H1 (cell line): ENCODE data around the gene ODF4. TPM values are rescaled to one million over a fixed set of nuclear protein-coding genes. Genes with fewer than 3 reads are reported as not detected.
A peak's percentile ranks its signal among the peaks of the same experiment; 100 is the strongest.

Experiments
- ATF3 ChIP-seq: IDR thresholded peaks from 2 replicates; pipeline ENCODE4 v1.6.1; 2011; ENCODE audit warnings: low read depth, mild to moderate bottlenecking, low read length; ENCODE audit not compliant: insufficient read depth
- BCL11A ChIP-seq, 2 experiments: IDR thresholded peaks; one replicate each; pipeline ENCODE4 v1.6.1; 2011; ENCODE audit warnings: low read depth in 2 of 2, low read length in 2 of 2, mild to moderate bottlenecking in 2 of 2
- CHD7 ChIP-seq: fragments of 300-600 bp; sonication (generic); IDR thresholded peaks from 2 replicates; pipeline ENCODE4 v1.7.1; 2012; ENCODE audit warnings: low read length, moderate library complexity, mild to moderate bottlenecking, inconsistent platforms; ENCODE audit not compliant: insufficient replicate concordance
- FOSL1 ChIP-seq: IDR thresholded peaks from 2 replicates; pipeline ENCODE4 v1.6.1; 2011; ENCODE audit warnings: mild to moderate bottlenecking, low read depth, low read length, moderate library complexity; ENCODE audit not compliant: insufficient read depth
- KDM4A ChIP-seq: IDR thresholded peaks from one replicate; pipeline ENCODE4 v1.7.1; 2012; ENCODE audit warnings: low read depth, mild to moderate bottlenecking, moderate library complexity, low read length, inconsistent platforms; ENCODE audit not compliant: severe bottlenecking
- RAD21 ChIP-seq, 2 experiments: IDR thresholded peaks in 1 of 2; conservative IDR thresholded peaks in 1 of 2; 2 replicates each; pipeline ENCODE4 v1.6.1; 2011; ENCODE audit warnings: low read depth in 2 of 2, low read length in 2 of 2, improper control_type of control experiment in 1 of 2, inconsistent platforms in 1 of 2, mild to moderate bottlenecking in 1 of 2, moderate library complexity in 1 of 2
- SUZ12 ChIP-seq: fragments of 200-600 bp; sonication (generic); IDR thresholded peaks from 2 replicates; pipeline ENCODE4 v1.6.1; 2012; ENCODE audit warnings: mild to moderate bottlenecking, inconsistent platforms, low read length, moderate library complexity, mixed read lengths
- polyA plus RNA-seq, 7 experiments: library from polyadenylated mRNA; depleted of rRNA in 3 of 7; stranded (reverse) in 5 of 7; unstranded in 2 of 7; fragments of >200 nt in 5 of 7; fragments of 200-250 nt in 2 of 7; gene quantifications; 1 replicate in 5 of 7; 2 replicates in 1 of 7; 4 replicates in 1 of 7; pipeline versions ENCODE4 v1.2.1 to v1.2.3, GENCODE V29; 2011 to 2013; ENCODE audit warnings: missing spikeins in 2 of 7, mixed read lengths in 2 of 7
- total RNA-seq: library from RNA; stranded (reverse); fragmentation: NEBNext Ultra II Directional; extraction: Animal tissue kit (Norgen Biotek cat#: 25700); gene quantifications from 2 replicates; pipeline ENCODE4 v1.2.1, GENCODE V29; 2021

Gene ODF4
- total and polyA plus RNA-seq, 2 of the 8 experiments (the other 6 are each of a cell fraction or from before 2014, with no cell fraction given): not detected

- TF ChIP-seq CHD7 (no peak), RAD21 (IDR thresholded peaks at IDR 0.05 in 1 of 2, conservative IDR thresholded peaks at IDR 0.05 in 1 of 2; ENCODE audit: low read depth in 2 of 2, low read length in 2 of 2) (no peak), BCL11A (IDR thresholded peaks at IDR 0.05; ENCODE audit: low read depth in 2 of 2, low read length in 2 of 2) (no peak), FOSL1 (peak; percentile 40; the same call in 1 of the 2 replicates), KDM4A (peak; percentile 78), ATF3 (no peak), SUZ12 (peak; percentile 30; the same call in 1 of the 2 replicates)
Observed at GRCh38 chr17:8314797-8315763, 24.6 kb upstream of the ODF4 start (continued).
